GM12878 (cell line): Measurements from ENCODE around the gene SRCAP. TPM values are rescaled to one million over a fixed set of nuclear protein-coding genes. Genes with fewer than 3 reads are reported as not detected.

ENCODE experiments used
- ATAC-seq: fragments of 200-7000 bp; cut with Tn5 transposase; 3 replicates; pipeline ENCODE4 v1.9.1; 2020; ENCODE audit warnings: mild to moderate bottlenecking, moderate library complexity
- BruUV-seq: library from RNA; stranded (reverse); fragments of 400-500 nt; replicated peaks from 2 replicates; lab custom pipeline; 2021; lab: Mats Ljungman, UMichigan
- CTCF ChIA-PET: fragments of 300-600 bp; sonication (Branson Sonifier 250); formaldehyde crosslinking; extraction: SDS; loops from one replicate; lab custom pipeline; 2021; ENCODE audit warnings: inconsistent platforms; lab: Yijun Ruan, JAX
- POLR2A ChIA-PET: fragments of 350-600 bp; formaldehyde crosslinking; extraction: SDS; loops from one replicate; lab custom pipeline; 2021; ENCODE audit warnings: inconsistent platforms; lab: Charles Lee
- RAD21 ChIA-PET: fragments of 300-600 bp; sonication (Branson Sonifier 250); formaldehyde crosslinking; loops from one replicate; lab custom pipeline; 2023; ENCODE audit warnings: antibody characterized with exemption; ENCODE audit not compliant: unreplicated experiment; lab: Charles Lee
- SMC1A ChIA-PET: fragments of 300-600 bp; sonication (Branson Sonifier 250); formaldehyde crosslinking; loops from one replicate; lab custom pipeline; 2023; ENCODE audit not compliant: unreplicated experiment, uncharacterized antibody; lab: Charles Lee
- DNase-seq: peaks from one replicate; pipeline ENCODE4 v3.0.0-alpha.2; 2011; ENCODE audit warnings: low read depth, low spot score
- FAIRE-seq: peaks from 3 replicates; lab custom pipeline; 2011; peaks lifted over from hg19 to GRCh38; lab: Jason Lieb, UNC
- H2AFZ ChIP-seq: 2 replicates; pipeline ENCODE4 v1.6.0; 2011; ENCODE audit warnings: low read depth, low read length, control low read depth; ENCODE audit not compliant: control insufficient read depth
- H3K27ac ChIP-seq: 2 replicates; pipeline ENCODE4 v1.5.1; 2011; ENCODE audit warnings: control low read depth; ENCODE audit not compliant: control insufficient read depth, insufficient read depth
- H3K27me3 ChIP-seq, 2 experiments: replicated peaks in 1 of 2; 2 replicates each; pipeline versions ENCODE4 v1.6.0 to v1.6.1; 2011; ENCODE audit warnings: low read length in 1 of 2; ENCODE audit not compliant: control insufficient read depth in 2 of 2, insufficient read depth in 2 of 2
- H3K36me3 ChIP-seq, 2 experiments: 2 replicates each; pipeline ENCODE4 v1.5.1; 2011; ENCODE audit warnings: low read length in 1 of 2; ENCODE audit not compliant: control insufficient read depth in 2 of 2, insufficient read depth in 2 of 2
- H3K4me1 ChIP-seq: 2 replicates; pipeline ENCODE4 v1.6.1; 2011; ENCODE audit warnings: mild to moderate bottlenecking, low read length, moderate library complexity, mixed read lengths; ENCODE audit not compliant: control insufficient read depth, insufficient read depth
- H3K4me2 ChIP-seq: 2 replicates; pipeline ENCODE4 v1.6.0; 2011; ENCODE audit warnings: control low read depth; ENCODE audit not compliant: control insufficient read depth, insufficient read depth
- H3K4me3 ChIP-seq: fragments of 200-600 bp; sonication (generic); 2 replicates; pipeline ENCODE4 v1.5.1; 2016
- H3K79me2 ChIP-seq: 2 replicates; pipeline ENCODE4 v1.6.0; 2011; ENCODE audit warnings: low read length; ENCODE audit not compliant: control insufficient read depth, insufficient read depth
- H3K9ac ChIP-seq: 2 replicates; pipeline ENCODE4 v1.8.0; 2011; ENCODE audit warnings: low read length, control low read depth, mixed read lengths; ENCODE audit not compliant: control insufficient read depth, insufficient read depth
- H3K9me3 ChIP-seq: replicated peaks from 3 replicates; pipeline ENCODE4 v1.5.1; 2011; ENCODE audit warnings: mild to moderate bottlenecking, low read length; ENCODE audit not compliant: control insufficient read depth, insufficient read depth
- H4K20me1 ChIP-seq: 2 replicates; pipeline ENCODE4 v1.6.0; 2011; ENCODE audit not compliant: control insufficient read depth, insufficient read depth
- BHLHE40 ChIP-seq, 2 experiments: fragments of 450-650 bp in 1 of 2; IDR thresholded peaks; 2 replicates each; pipeline ENCODE4 v1.6.1; 2011 to 2017; ENCODE audit warnings: low read depth in 2 of 2, borderline replicate concordance in 1 of 2, improper control_type of control experiment in 1 of 2, low read length in 1 of 2, mild to moderate bottlenecking in 1 of 2
- EGR1 ChIP-seq, 2 experiments: IDR thresholded peaks; 1 replicate in 1 of 2; 2 replicates in 1 of 2; pipeline ENCODE4 v1.6.1; 2011 to 2012; ENCODE audit warnings: low read depth in 2 of 2, low read length in 2 of 2, borderline replicate concordance in 1 of 2, mild to moderate bottlenecking in 1 of 2, moderate library complexity in 1 of 2
- LARP7 ChIP-seq: fragments of 450-650 bp; IDR thresholded peaks from 2 replicates; pipeline ENCODE4 v1.6.1; 2017; ENCODE audit warnings: mild to moderate bottlenecking
- MAX ChIP-seq: IDR thresholded peaks from 2 replicates; pipeline ENCODE4 v1.6.1; 2012; ENCODE audit warnings: low read depth, low read length, improper control_type of control experiment
- NFIC ChIP-seq: IDR thresholded peaks from 2 replicates; pipeline ENCODE4 v1.6.1; 2012; ENCODE audit warnings: low read depth, mild to moderate bottlenecking, inconsistent platforms, low read length, moderate library complexity
- NR2C2 ChIP-seq: IDR thresholded peaks from 2 replicates; pipeline ENCODE4 v1.6.1; 2011; ENCODE audit warnings: borderline replicate concordance, low read depth; ENCODE audit not compliant: control insufficient read depth, insufficient read length
- RCOR1 ChIP-seq: conservative IDR thresholded peaks from 2 replicates; pipeline ENCODE4 v1.6.1; 2012; ENCODE audit warnings: low read depth, low read length, improper control_type of control experiment
- RELB ChIP-seq: fragments of 450-650 bp; IDR thresholded peaks from 2 replicates; pipeline ENCODE4 v1.6.1; 2017; ENCODE audit warnings: low read depth, mild to moderate bottlenecking, moderate library complexity
- REST ChIP-seq: IDR thresholded peaks from 2 replicates; pipeline ENCODE4 v1.6.1; 2012; ENCODE audit warnings: mild to moderate bottlenecking, low read depth, low read length
- TARDBP ChIP-seq: IDR thresholded peaks from 2 replicates; pipeline ENCODE4 v1.6.1; 2016; ENCODE audit warnings: borderline replicate concordance
- TCF3 ChIP-seq: IDR thresholded peaks from 2 replicates; pipeline ENCODE4 v1.6.1; 2012; ENCODE audit warnings: low read depth, mild to moderate bottlenecking, low read length, borderline replicate concordance; ENCODE audit not compliant: insufficient read depth
- ZNF622 ChIP-seq: fragments of 450-650 bp; IDR thresholded peaks from 2 replicates; pipeline ENCODE4 v1.6.1; 2017; ENCODE audit warnings: mild to moderate bottlenecking, inconsistent platforms
- WGBS: methylation state at CpG from one replicate; pipeline ENCODE4 v1.1.6; 2016; ENCODE audit warnings: low lambda C conversion rate; ENCODE audit not compliant: insufficient replicate concordance, insufficient coverage; ENCODE audit errors: missing lambda C conversion rate; 5-methylcytosine and 5-hydroxymethylcytosine counted together
- in situ Hi-C: fragments of 300-500 bp; cut with MboI; formaldehyde crosslinking; loops from 9 replicates; pipeline ENCODE4 v1.14.3; 2018; ENCODE audit warnings: mixed read lengths
- intact Hi-C: fragments of 100-400 bp; cut with micrococcal nuclease; formaldehyde crosslinking; loops from one replicate; pipeline ENCODE4 v1.14.2; 2022; ENCODE audit not compliant: unreplicated experiment
- polyA plus RNA-seq, 11 experiments: library from polyadenylated mRNA; depleted of rRNA in 4 of 11; unstranded in 6 of 11; stranded (reverse) in 5 of 11; fragments of >200 nt; fragmentation: Nextera tagmentation in 4 of 11; fragmentation: Illumina TruSeq in 1 of 11; extraction: Ambion mirVana in 4 of 11; extraction: Trizol in 1 of 11; gene quantifications; 1 replicate in 1 of 11; 2 replicates in 10 of 11; pipeline versions ENCODE4 v1.2.1 to v1.2.3, GENCODE V29; 2011 to 2016; ENCODE audit warnings: inconsistent platforms in 2 of 11, missing spikeins in 2 of 11, low read depth in 1 of 11
- total RNA-seq, 4 experiments: library from RNA; depleted of rRNA in 3 of 4; stranded (reverse); fragments of >200 nt in 3 of 4; fragmentation: Illumina TruSeq in 1 of 4; extraction: Trizol in 1 of 4; gene quantifications; 2 replicates each; pipeline versions ENCODE4 v1.2.1 to v1.2.3, GENCODE V29; 2013 to 2021

The SRCAP gene
- total and polyA plus RNA-seq, 10 of the 15 experiments (the other 5 are each of a cell fraction or from before 2014, with no cell fraction given) = 0.24 to 58.4 (median 11.6) TPM

- no peak overlapping the region for H3K4me3 ChIP-seq
- no peaks in the 10 kb centered on the region for H3K27me3 ChIP-seq
- in situ Hi-C loops = loop anchor here (10.0 kb wide), 1 partner anchor 507 kb away; the partner anchor contains the start of gene CORO1A
- H3K4me2 ChIP-seq = no peak overlapping the region
- no peaks in the 10 kb centered on the region for H3K36me3 ChIP-seq
- SMC1A ChIA-PET = interaction anchor here (2.5 to 6.9 kb wide), 2 partner anchors 32 to 156 kb away, joined by 8 to 80 read pairs; partner anchors contain the start of gene FBRS
- 59% methylated on average over 4 of the region's 4 CpGs for WGBS
- FAIRE-seq (no peak), ATAC-seq (no peak), DNase-seq (no peak)
- H2AFZ ChIP-seq = no peak overlapping the region
- no peaks in the 10 kb centered on the region for H3K79me2 ChIP-seq
- no peaks in the 10 kb centered on the region for H4K20me1 ChIP-seq
- TF ChIP-seq TARDBP (no peak), RCOR1 (no peak), EGR1 (IDR thresholded peaks at IDR 0.05; ENCODE audit: borderline replicate concordance in 1 of 2, low read depth in 2 of 2, low read length in 2 of 2) (no peak), MAX (no peak), NR2C2 (no peak), RELB (no peak), TCF3 (no peak), REST (no peak), NFIC (no peak), LARP7 (no peak), BHLHE40 (IDR thresholded peaks at IDR 0.05; ENCODE audit: borderline replicate concordance in 1 of 2, low read depth in 2 of 2, low read length in 1 of 2) (no peak), ZNF622 (no peak)
- H3K4me1 ChIP-seq = no peaks in the 10 kb centered on the region
- intact Hi-C loops = loop anchor here (10.0 kb wide), 1 partner anchor 233 kb away; the partner anchor contains the start of gene FBXL19
- BruUV-seq = no TSS peak
- POLR2A ChIA-PET = interaction anchor here (0.5 kb wide), 1 partner anchor 166 kb away, joined by 3 read pairs; no protein-coding TSS in a partner anchor
- H3K9me3 ChIP-seq = no peaks in the 10 kb centered on the region
- CTCF ChIA-PET = interaction anchor here (1.4 to 1.5 kb wide), 2 partner anchors 54 to 262 kb away, joined by 3 to 6 read pairs; partner anchors contain the start of gene DCTPP1
- H3K9ac ChIP-seq = no peak overlapping the region
- no peak overlapping the region for H3K27ac ChIP-seq
- RAD21 ChIA-PET = interaction anchor here (2.6 to 8.0 kb wide), 2 partner anchors 32 to 63 kb away, joined by 7 to 64 read pairs; partner anchors contain the start of gene FBRS
Observed at GRCh38 chr16:30691907-30692306, 7.1 kb upstream of the SRCAP start.
